ENCODE results near the gene SLC51B. TPM values are rescaled to one million over a fixed set of nuclear protein-coding genes. Genes with fewer than 3 reads are reported as not detected.

The SLC51B gene
- not detected in 2 replicates for total RNA-seq
- long read RNA-seq = 0 reads

DNA sequence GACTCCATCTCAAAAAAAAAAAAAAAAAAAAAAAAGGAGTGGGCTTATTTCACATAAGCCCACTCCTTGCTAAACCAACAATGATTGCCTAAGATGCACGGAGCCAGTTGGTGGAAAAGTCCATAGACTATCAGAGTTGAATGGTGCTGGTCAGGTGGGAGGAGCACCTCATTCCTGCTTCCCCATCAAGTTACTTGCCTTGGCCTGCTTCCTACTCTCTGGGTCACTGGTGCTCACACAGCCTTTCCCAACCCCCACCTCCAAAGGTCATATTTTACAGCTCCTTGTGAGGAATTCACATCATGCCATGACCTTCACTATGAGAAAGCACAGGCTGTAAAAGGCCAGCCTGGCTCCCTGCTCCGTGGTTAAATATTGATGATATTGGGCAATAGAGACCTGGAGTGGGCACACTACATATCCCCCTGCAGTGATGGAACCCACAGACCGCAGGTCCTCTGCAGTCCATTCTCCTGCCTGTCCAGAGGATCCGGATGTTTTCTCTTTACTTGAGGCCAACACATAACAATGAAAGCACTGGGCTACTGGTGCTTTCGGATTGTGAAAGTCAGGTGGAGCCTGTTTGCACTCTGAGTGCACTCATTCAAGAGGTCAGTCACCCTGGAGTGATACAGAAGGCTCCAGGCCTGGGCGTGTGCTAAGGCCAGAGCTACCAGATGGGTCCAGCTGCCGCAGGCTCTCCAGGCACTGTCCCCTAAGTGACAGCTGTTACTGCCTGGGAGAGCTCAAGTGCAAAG, at the start of gene SLC51B:
TSS of gene SLC51B (plus strand) at position 664 of the 758 bp plus-strand sequence. CDS start 4,618 bp downstream, outside the sequence.
- Mint-ChIP-seq H3K4me3 (ENCODE audit: low read depth) (no peak within 1 kb of the TSS), H3K27ac (peak within 1 kb of the TSS; percentile 90), H3K36me3 (ENCODE audit: insufficient read depth) (no peaks in the 10 kb centered on the region), H3K27me3 (peaks cover 5% of the 10 kb centered on the region), H3K4me1 (ENCODE audit: low read depth) (peaks cover 19% of the 10 kb centered on the region), H3K9me3 (ENCODE audit: low read depth) (no peaks in the 10 kb centered on the region)
- no peak for DNase-seq (ENCODE audit: low spot score, unreplicated experiment)
- no peak for TF ChIP-seq CTCF (IDR thresholded peaks at IDR 0.05; ENCODE audit: unreplicated experiment)

DNA sequence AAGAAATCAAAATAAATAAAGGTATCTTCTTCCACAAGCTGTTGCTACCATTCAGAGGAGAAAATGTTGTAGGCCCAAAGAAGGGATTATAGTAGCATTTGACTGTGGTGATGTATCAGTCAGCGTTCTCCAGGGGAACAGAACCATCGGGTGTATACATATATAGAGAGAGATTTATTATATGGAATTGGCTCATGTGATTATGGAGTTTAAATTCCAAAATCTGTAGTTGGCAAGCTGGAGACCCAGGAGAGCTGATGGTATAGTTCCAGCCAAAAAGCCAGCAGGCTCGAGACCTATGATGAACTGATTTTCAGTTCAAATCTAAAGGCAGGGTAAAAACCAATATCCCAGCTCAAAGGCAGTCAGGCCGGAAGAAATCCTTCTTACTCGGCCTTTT, 48.1 kb upstream of the SLC51B start:
- Mint-ChIP-seq H3K9me3 (ENCODE audit: low read depth) (no peaks in the 10 kb centered on the region), H3K4me1 (ENCODE audit: low read depth) (no peaks in the 10 kb centered on the region), H3K36me3 (ENCODE audit: insufficient read depth) (no peaks in the 10 kb centered on the region), H3K27ac (no peak overlapping the region), H3K4me3 (ENCODE audit: low read depth) (no peak overlapping the region), H3K27me3 (no peaks in the 10 kb centered on the region)
- no peak for DNase-seq (ENCODE audit: low spot score, unreplicated experiment)
- no peak for TF ChIP-seq CTCF (IDR thresholded peaks at IDR 0.05; ENCODE audit: unreplicated experiment)

DNA sequence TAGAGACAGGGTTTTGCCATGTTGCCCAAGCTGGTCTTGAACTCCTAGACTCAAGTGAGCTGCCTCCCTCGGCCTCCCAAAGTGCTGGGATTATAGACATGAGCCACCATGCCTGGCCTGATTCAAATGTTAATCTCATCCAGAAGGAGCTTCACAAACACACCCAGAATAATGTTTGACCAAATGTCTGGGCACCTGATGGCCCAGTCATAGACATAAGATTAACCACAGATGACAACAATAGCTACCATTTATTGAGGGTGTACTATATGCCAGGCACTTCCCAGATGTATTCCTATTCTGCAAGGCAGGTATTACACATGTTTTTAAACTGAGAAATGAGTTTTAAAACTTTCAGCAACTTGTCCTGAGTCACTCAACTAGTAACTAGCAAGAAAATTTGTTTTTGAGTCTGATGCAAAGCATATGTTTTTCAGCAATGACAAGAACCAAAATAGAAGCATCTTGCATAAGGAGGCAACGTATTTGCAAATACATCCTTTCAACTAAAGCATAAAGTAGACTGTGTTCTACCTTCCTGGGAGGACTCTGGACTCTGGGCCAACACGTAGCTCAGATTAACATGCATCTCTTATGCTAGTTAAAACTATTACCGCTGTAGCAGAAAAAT, 47.3 kb upstream of the SLC51B start:
- Mint-ChIP-seq H3K36me3 (ENCODE audit: insufficient read depth) (peaks cover 1% of the 10 kb centered on the region), H3K9me3 (ENCODE audit: low read depth) (no peaks in the 10 kb centered on the region), H3K4me1 (ENCODE audit: low read depth) (no peaks in the 10 kb centered on the region), H3K27ac (no peak overlapping the region), H3K4me3 (ENCODE audit: low read depth) (no peak overlapping the region), H3K27me3 (no peaks in the 10 kb centered on the region)
- TF ChIP-seq CTCF (IDR thresholded peaks at IDR 0.05; ENCODE audit: unreplicated experiment) = no peak
- DNase-seq (ENCODE audit: low spot score, unreplicated experiment) = no peak

DNA sequence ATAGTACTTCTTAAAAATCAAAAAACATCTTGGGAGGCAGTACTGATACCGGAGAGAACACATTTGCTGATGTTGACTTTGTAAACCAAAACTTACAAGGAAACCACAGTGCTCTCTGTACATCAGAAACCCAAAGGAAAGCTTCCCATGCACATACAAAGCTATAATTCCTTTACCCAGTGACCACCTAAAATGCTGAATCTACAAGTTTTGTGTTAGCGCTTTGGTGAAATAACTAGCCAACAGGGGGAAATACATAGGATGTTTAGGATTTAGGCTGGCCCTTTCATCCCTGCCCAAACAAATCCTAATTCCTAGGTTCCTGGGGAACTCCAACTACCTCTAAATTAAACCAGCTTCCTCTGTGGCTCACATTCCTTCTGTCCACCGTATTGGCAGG, 40.2 kb upstream of the SLC51B start:
- Mint-ChIP-seq H3K9me3 (ENCODE audit: low read depth) (no peaks in the 10 kb centered on the region), H3K27me3 (no peaks in the 10 kb centered on the region), H3K4me1 (ENCODE audit: low read depth) (no peaks in the 10 kb centered on the region), H3K4me3 (ENCODE audit: low read depth) (no peak overlapping the region), H3K27ac (no peak overlapping the region), H3K36me3 (ENCODE audit: insufficient read depth) (peaks cover 11% of the 10 kb centered on the region)
- TF ChIP-seq CTCF (IDR thresholded peaks at IDR 0.05; ENCODE audit: unreplicated experiment) = no peak
- no peak for DNase-seq (ENCODE audit: low spot score, unreplicated experiment)

DNA sequence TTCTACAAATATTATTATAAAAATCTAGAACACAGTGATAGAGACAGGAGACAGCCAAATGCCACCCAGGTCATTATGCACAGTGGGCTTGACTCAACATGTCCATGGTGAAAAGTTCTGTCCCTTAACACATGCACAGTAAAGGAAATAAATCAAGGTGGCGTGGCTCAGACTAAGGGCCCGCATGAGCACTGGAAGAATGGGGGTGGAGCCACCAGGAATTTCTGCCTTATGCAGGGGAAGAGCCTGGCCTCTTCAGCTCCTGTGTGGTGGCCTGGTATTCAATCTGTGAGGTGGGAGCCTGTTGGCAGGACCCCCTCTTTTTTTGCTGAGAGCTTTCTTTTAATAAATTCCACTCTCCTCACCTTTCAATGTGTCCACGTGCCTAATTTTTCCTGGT, 38.3 kb upstream of the SLC51B start:
- TF ChIP-seq CTCF (IDR thresholded peaks at IDR 0.05; ENCODE audit: unreplicated experiment) = no peak
- DNase-seq (ENCODE audit: low spot score, unreplicated experiment) = no peak
- H3K27me3 Mint-ChIP-seq = no peaks in the 10 kb centered on the region
- H3K27ac Mint-ChIP-seq = no peak overlapping the region
- peaks cover 13% of the 10 kb centered on the region for H3K36me3 Mint-ChIP-seq (ENCODE audit: insufficient read depth)
- no peaks in the 10 kb centered on the region for H3K9me3 Mint-ChIP-seq (ENCODE audit: low read depth)
- H3K4me1 Mint-ChIP-seq (ENCODE audit: low read depth) = no peaks in the 10 kb centered on the region
- H3K4me3 Mint-ChIP-seq (ENCODE audit: low read depth) = no peak overlapping the region

Measured in progenitor cell of endocrine pancreas (in vitro differentiated cells).